Adrenal gland (tissue), 12 donors: ENCODE data around the gene MBP. TPM values are rescaled to one million over a fixed set of nuclear protein-coding genes. Genes with fewer than 3 reads are reported as not detected.

Source experiments
- DNase-seq, 7 donors: peaks; one replicate each; pipeline ENCODE4 v3.0.0-alpha.2; 2019 to 2020
- H3K27ac ChIP-seq, 5 donors: fragments of 200-600 bp; sonication (generic) in 4 of 5; 1 replicate in 3 of 5; 2 replicates in 2 of 5; pipeline versions ENCODE4 v1.5.1 to v1.8.0; 2016 to 2020; ENCODE audit warnings: mild to moderate bottlenecking in 1 of 5
- H3K27me3 ChIP-seq: fragments of 200-600 bp; 2 replicates; pipeline ENCODE4 v1.8.0; 2021
- H3K36me3 ChIP-seq, 2 donors: fragments of 200-600 bp; replicated peaks in 1 of 2; 1 replicate in 1 of 2; 2 replicates in 1 of 2; pipeline versions ENCODE4 v1.5.1 to v1.8.0; 2018 to 2022
- H3K4me1 ChIP-seq, 2 donors: fragments of 200-600 bp; replicated peaks in 1 of 2; 1 replicate in 1 of 2; 2 replicates in 1 of 2; pipeline versions ENCODE4 v1.5.1 to v1.8.0; 2018 to 2021
- H3K4me3 ChIP-seq, 4 donors: fragments of 200-600 bp; sonication (generic) in 3 of 4; one replicate each; pipeline ENCODE4 v1.5.1; 2016 to 2018
- H3K9me3 ChIP-seq, 3 donors: fragments of 200-600 bp; sonication (generic) in 1 of 3; replicated peaks in 1 of 3; 1 replicate in 2 of 3; 2 replicates in 1 of 3; pipeline versions ENCODE4 v1.5.1 to v1.8.0; 2016 to 2021
- CTCF ChIP-seq, 6 experiments: fragments of 450-650 bp in 4 of 6; fragments of 200-600 bp in 2 of 6; sonication (generic) in 1 of 6; IDR thresholded peaks; 1 replicate in 5 of 6; 2 replicates in 1 of 6; pipeline versions ENCODE4 v1.5.1 to v1.8.0; 2016 to 2021; ENCODE audit warnings: antibody characterized with exemption in 6 of 6, mild to moderate bottlenecking in 2 of 6, moderate library complexity in 1 of 6
- POLR2A ChIP-seq, 2 donors: fragments of 450-650 bp; IDR thresholded peaks; one replicate each; pipeline ENCODE4 v1.6.1; 2017; ENCODE audit warnings: antibody characterized with exemption in 2 of 2, mild to moderate bottlenecking in 2 of 2, moderate library complexity in 1 of 2
- WGBS, 4 donors: extraction: QIAGEN DNeasy Blood & Tissue Kit in 2 of 4; methylation state at CpG; one replicate each; pipeline versions ENCODE4 v1.1.5 to v1.1.7; 2013 to 2017; 5-methylcytosine and 5-hydroxymethylcytosine counted together
- intact Hi-C, 2 donors: fragments of 100-400 bp; cut with DNase I; formaldehyde crosslinking; loops; one replicate each; pipeline versions ENCODE4 v1.14.1 to v1.15.0; 2022 to 2023
- polyA plus RNA-seq, 3 donors: library from polyadenylated mRNA; stranded (reverse); fragments of 200-250 nt in 2 of 3; fragments of 350-450 nt in 1 of 3; fragmentation: Illumina TruSeq in 1 of 3; extraction: RNeasy Lipid Tissue Mini Kit (QIAGEN cat#74804) in 1 of 3; gene quantifications; one replicate each; pipeline ENCODE4 v1.2.3, GENCODE V29; 2013 to 2014
- total RNA-seq, 9 donors: library from RNA; depleted of rRNA in 4 of 9; stranded (reverse); fragments of >200 nt in 4 of 9; fragments of 120-200 nt in 1 of 9; fragmentation: NEBNext Ultra II Directional in 1 of 9; extraction: Animal tissue kit (Norgen Biotek cat#: 25700) in 1 of 9; gene quantifications; one replicate each; pipeline versions ENCODE4 v1.1.0 to v1.2.4, GENCODE V29; 2013 to 2023
- donor health status: healthy with polysubstance abuse.
- donor health status: Bipolar disorder and iron deficiency.
- donor health status: DM: yes; HTN: yes; CAD: no.
- donor health status: DM: no; HTN: no; CAD: no.
- donor health status: DM: no; HTN: no; CAD: no.
- donor health status: DM: yes; HTN: yes; CAD: no.

MBP gene
- total and polyA plus RNA-seq, 12 donors: 1.8 to 23.7 (median 13.7) TPM

- intact Hi-C loops: no loop called here
- H3K4me1 ChIP-seq: no peaks in the 10 kb centered on the region
- H3K27me3 ChIP-seq: no peaks in the 10 kb centered on the region
- H3K27ac ChIP-seq: no peak overlapping the region
- H3K4me3 ChIP-seq: no peak overlapping the region
- no peak for TF ChIP-seq CTCF (IDR thresholded peaks at IDR 0.05)
- TF ChIP-seq POLR2A (IDR thresholded peaks at IDR 0.05): no peak
- H3K9me3 ChIP-seq: no peaks in the 10 kb centered on the region
- WGBS, 4 donors: 86 to 100% (median 88%) methylated on average over 1 of the region's 1 CpG
- peaks cover 0 to 25% of the 10 kb centered on the region in 2 donors for H3K36me3 ChIP-seq
- no peak for DNase-seq
Measured at GRCh38 chr18:76937597-76937996, 195.0 kb downstream of the MBP start.

GRCh38 chr18:76936877-76937276, 195.7 kb downstream of the MBP start:
- Histone ChIP-seq H3K27me3 (no peaks in the 10 kb centered on the region), H3K36me3 (peaks cover 0 to 25% of the 10 kb centered on the region in 2 donors), H3K9me3 (no peaks in the 10 kb centered on the region), H3K27ac (no peak overlapping the region), H3K4me1 (no peaks in the 10 kb centered on the region), H3K4me3 (no peak overlapping the region)
- TF ChIP-seq CTCF (IDR thresholded peaks at IDR 0.05) (no peak), POLR2A (IDR thresholded peaks at IDR 0.05) (no peak)
- intact Hi-C loops: no loop called here
- DNase-seq: no peak
- WGBS, 4 donors: 93 to 97% (median 96%) methylated on average over 11 of the region's 11 CpGs

GRCh38 chr18:76935722-76936337, 196.8 kb downstream of the MBP start:
- H3K4me3 ChIP-seq: no peak overlapping the region
- H3K36me3 ChIP-seq: peaks cover 0 to 25% of the 10 kb centered on the region in 2 donors
- no peak for TF ChIP-seq CTCF (IDR thresholded peaks at IDR 0.05)
- TF ChIP-seq POLR2A (IDR thresholded peaks at IDR 0.05): no peak
- no peak for DNase-seq
- H3K4me1 ChIP-seq: no peaks in the 10 kb centered on the region
- H3K9me3 ChIP-seq: no peaks in the 10 kb centered on the region
- intact Hi-C loops: no loop called here
- no peaks in the 10 kb centered on the region for H3K27me3 ChIP-seq
- H3K27ac ChIP-seq: no peak overlapping the region
- 93 to 95% (median 94%) methylated on average over 9 to 18 of the region's 18 CpGs for WGBS, 4 donors

- TF ChIP-seq POLR2A (IDR thresholded peaks at IDR 0.05): no peak
- TF ChIP-seq CTCF (IDR thresholded peaks at IDR 0.05): no peak
- no peaks in the 10 kb centered on the region for H3K27me3 ChIP-seq
- no peaks in the 10 kb centered on the region for H3K4me1 ChIP-seq
- H3K4me3 ChIP-seq: no peak overlapping the region
- WGBS, 4 donors: 77 to 95% (median 80%) methylated on average over 9 to 11 of the region's 11 CpGs
- H3K9me3 ChIP-seq: no peaks in the 10 kb centered on the region
- DNase-seq: peak in 4 of 7 donors; percentile 34 to 67 (median 43)
- intact Hi-C loops: no loop called here
- H3K36me3 ChIP-seq: peaks cover 0 to 34% of the 10 kb centered on the region in 2 donors
- H3K27ac ChIP-seq: no peak overlapping the region
Measured at GRCh38 chr18:76932026-76932819, 200.4 kb downstream of the MBP start.
